Ammon's horn (tissue), 1 donor: ENCODE results near the gene XIRP1.

Experiments
- DNase-seq: peaks from one replicate; pipeline ENCODE4 v3.0.0-alpha.2; 2016; ENCODE audit warnings: low spot score

Gene XIRP1

DNA sequence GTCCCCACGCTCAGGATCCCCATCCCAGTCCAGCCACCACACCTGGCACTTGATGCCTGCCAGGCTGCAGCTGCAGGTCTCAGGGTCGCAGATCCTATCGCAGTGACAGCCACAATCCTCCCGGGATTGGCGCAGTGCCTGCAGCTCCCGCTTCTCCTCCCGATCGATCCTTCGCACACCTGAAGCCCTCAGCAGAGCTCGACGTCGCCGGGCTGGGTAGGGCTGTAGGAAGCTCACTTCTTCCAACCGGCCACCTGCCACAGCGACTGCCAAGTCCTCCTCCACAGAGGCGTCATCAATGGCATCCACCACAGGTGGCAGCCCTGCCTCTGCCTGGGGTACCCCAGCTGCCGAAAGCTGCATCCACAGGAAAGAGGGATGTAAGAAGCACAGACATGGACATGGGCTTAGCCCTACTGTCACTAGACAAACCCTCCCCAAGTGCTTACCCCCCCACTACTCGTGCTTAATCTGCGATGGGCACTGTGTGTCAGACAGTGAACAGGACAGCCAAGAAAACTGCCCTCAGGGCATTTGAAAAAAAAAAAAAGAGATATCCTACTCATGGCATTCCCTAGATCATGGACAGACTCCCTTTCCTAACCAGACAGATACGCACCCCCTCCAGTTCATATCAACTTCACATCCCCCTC, 48.2 kb downstream of the XIRP1 start:
- DNase-seq: no peak

DNA sequence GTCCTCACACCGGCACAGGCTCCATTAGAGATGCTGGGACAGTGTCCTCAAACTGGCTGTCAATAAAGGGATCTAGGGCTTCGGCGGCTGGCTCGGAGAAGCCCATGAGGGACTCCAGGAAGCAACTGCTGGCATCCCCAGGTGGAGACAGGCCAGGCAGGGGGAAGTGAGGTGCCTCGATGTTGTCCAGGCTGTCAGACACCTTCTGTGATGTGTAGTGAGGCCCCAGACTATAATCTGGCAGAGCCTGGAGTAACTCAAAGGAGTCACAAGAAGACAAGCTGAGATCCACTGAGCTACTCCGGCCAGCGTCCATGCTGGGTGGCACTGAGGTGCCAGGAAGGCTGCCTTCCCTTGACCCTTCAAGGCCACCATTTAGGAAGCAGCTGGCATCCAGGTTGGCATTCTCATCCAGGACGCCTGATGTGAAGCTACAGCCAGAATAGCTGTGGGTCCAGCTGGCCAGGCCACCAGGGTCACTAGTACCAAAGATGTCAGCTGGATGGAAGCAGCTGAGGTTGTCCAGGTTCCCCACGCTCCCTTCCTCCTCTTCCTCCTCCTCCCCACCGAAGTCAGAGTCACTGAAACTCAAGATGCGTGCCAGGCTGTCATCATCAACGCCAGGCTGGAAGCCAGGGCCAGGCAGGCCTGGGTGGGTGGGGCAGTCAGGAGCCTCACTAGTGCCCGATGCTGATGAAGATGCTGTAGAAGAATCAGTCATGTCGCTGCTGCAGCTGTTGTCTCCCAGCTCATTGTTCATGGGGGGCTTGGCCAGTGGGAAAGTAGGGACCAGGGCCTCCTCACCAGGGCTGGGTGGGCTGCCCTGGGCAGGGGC, 49.1 kb downstream of the XIRP1 start:
- DNase-seq: no peak

DNA sequence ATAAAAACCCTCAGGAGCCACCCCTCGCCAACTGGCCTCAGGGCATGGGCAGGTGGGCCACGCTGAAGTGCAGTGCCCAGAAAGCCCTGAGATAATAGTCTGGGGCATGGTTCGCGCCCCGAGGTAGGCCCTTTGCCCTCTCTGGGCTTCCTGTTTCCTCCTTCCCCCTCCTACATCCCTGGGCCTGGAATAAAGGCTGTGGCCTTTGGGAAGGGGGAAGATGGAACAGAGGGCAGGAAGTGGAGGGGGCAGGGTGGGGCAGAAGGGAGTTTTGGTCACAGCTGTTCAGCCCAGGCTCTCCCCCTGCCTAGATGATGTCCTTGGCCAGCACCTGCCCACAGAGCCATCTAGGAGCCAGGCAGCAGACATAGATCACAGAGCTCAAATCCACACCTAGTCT, 50.3 kb downstream of the XIRP1 start:
- no peak for DNase-seq

DNA sequence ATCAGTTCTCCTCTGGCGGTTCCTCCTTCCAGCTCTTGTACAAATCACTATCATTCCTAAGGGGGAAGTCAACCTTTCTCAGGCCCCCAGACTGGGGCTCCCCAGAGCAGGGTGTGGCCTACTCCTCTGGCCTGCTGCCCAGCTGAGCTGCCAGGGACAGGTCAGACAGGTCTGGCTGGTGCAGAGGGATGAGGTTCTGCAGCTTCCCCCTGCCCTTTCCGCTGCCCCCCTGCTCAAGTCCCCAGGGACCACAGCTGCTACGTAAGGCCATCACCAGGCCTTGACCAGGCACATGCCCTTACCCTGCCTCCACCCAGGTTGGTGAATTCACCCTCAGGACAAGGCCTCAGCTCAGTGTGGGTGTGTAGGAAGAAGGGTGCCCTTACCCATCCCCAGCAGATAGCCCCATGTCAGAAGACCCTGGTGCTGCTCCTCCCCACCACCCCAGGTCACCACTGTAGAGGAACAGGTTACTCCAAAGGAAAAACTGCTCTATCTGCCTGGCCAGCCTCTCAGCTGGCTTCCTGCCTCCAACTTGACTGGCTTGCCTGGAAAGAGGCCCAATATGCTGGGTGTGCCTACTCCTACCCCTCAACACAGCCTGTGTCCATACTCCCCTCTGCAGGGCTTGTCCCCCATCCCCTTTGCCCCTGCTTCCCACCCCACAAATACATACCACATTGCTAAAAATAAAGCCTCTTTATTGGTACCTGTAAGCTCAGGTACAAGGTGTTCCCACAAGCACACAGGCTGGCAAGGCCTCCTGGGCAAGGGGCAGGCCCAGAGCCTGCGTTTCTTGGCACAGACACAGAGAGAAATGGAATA, 51.0 kb downstream of the XIRP1 start:
- no peak for DNase-seq

DNA sequence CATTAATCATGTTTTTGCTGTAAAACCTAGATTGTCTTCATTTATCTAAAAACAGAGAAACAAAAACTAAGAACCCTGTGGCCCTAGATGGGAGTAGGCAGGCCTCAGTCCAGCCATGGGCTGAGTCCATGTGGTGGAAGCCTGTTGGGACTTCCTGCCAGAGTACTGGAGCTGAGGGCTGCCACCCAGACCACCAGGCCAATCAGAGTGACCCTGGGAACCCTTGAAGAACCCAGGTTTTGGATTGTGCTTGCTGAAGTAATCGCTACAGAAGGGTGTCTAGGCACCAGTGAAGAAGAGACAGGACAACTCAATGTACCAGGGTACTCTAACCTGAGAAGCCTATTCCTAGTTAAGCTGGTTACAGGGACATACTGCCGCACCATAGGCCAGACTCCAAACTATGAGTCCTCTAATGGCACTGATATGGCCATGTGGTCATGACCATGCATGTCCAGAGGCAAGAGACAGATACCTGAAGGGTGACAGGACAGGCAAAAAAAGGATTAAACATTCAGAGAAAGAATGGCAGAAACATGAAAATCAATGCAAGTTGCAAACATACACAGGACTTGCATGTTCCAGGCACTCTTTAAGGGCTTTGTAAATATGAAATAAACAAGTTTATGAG, 51.9 kb downstream of the XIRP1 start:
- DNase-seq: no peak

DNA sequence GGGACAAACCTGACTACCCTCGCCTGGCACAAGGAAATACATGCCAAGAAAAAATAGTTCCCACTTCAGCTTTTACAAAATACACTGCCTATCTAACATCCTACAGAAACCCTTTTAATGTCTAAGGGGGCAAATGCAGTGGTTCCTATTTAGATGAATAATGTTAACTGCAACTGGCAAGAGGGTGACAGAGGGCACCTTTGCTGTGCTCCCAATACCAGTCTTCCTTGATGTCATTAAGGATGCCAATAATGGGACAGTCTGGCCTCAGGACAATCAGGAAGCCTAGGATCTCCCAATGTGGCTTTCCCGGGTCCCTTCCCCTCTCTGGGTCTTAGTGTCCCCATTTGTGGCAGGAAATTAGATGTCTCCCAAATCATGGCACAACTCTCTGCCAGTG, 53.0 kb downstream of the XIRP1 start:
- DNase-seq: no peak

DNA sequence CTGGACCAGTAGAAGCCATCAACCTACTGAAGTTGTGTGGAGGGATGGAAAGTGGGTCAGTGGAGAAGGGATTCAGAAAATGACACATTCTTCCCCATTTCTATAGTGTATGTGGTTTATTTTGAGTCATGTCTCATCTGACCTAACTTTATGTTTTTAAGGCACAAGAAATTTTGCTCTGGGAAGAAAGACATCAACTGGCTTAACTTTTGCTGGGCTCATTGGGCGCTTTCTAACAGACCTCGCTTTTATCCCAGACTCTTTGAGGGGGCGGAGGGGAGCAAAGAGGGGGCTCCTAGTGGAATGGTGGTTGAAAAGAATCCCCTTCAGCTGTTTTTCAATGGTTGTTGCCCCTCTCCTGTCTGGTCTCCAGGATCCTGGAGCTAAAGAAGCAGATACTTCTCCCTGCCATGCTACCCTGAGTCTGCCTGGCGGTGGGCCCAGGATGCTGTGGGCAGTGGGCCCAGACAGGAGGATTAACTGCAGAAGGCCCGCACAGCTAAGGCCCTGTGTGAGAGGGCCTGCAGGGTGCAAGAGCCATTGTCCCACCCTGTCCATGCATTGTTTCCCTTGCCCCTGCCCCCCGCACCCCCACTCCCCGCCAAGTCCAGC, 53.5 kb downstream of the XIRP1 start:
- peak; percentile 76 for DNase-seq

DNA sequence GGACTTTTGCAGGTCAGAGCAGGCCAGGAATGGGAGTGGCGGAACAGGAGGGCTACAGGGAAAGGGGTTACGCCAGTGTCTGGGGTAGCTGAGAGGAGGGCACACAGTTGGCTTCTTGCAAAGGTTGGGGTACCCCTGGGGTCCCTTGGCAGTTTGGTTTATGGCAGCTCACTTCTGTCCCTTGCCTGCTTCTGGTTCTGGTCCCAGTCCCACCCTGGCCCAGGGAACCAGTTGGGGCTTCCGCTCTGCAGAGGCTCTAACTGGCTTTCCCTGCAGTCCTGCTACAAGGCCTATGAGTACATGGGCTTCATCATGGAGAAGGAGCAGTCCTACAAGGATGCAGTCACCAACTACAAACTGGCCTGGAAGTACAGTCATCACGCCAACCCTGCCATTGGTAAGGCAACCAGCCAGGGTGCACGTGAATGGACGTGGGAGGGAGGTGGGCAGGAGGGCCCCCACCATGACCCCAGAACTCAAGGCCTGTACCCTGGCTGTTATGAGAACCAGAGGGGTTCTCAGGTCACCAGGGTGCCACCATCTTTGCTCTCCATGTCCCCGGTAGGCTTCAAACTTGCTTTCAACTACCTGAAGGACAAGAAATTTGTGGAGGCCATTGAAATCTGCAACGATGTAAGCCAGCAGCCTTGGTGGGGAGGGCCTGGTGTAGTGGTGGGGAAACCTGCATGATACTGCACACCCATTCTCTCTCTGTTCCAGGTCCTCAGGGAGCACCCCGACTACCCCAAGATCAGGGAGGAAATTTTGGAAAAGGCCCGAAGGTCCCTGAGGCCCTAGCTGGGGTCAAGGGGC, 54.2 kb downstream of the XIRP1 start:
- DNase-seq: no peak

DNA sequence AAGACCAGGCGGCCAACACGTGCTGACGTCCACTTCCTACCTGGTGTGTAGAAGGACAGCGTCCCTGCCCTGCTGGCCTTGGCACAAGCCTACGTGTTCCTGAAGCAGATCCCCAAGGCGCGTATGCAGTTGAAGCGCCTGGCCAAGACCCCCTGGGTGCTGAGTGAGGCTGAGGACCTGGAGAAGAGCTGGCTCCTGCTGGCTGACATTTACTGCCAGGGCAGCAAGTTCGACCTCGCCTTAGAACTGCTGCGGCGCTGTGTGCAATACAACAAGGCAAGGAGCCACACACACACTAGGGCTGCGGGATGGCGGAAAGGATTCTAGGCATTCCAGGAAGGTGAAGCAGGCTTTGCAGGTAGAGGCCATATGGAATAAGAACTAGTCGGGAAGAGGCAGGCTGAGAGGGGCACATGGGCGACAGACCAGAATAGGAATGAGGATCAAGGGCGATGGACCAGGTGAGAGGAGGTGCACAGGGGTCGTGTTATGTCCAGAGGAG, 54.9 kb downstream of the XIRP1 start:
- no peak for DNase-seq

DNA sequence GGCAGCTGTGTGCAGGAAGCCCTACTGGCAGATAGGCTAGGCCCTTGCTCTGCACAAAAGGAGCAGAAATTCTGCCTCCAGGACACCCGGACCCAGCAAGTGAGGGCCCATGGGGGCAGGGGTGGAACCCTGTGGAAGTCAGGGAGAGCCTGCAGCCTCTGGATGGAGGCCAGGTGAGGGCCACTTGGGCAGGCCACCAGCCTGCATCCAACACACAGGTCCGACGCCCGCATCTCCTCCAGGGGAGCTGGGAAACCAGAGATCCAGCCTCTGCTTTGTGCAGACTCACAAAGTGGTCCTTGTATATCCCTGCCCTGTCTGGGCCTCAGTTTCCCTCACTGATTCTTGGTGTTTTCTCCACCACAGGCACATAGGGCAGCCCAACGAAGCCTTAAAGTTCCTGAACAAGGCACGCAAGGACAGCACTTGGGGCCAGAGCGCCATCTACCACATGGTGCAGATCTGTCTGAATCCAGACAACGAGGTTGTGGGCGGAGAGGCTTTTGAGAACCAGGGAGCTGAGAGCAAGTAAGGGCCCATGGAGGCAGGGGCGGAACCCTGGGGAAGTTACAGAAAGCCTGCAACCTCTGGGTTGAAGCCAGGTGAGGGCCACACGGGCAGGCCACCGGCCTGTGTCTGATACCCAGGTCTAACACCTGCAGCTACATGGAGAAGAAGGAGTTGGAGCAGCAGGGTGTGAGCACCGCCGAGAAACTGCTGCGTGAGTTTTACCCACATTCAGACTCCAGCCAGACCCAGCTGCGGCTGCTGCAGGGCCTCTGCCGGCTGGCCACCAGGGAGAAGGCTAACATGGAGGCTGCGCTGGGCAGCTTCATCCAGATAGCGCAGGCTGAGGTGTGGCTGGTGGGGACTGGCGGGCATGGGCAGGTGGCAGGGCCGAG, 55.6 kb downstream of the XIRP1 start:
- DNase-seq: no peak

DNA sequence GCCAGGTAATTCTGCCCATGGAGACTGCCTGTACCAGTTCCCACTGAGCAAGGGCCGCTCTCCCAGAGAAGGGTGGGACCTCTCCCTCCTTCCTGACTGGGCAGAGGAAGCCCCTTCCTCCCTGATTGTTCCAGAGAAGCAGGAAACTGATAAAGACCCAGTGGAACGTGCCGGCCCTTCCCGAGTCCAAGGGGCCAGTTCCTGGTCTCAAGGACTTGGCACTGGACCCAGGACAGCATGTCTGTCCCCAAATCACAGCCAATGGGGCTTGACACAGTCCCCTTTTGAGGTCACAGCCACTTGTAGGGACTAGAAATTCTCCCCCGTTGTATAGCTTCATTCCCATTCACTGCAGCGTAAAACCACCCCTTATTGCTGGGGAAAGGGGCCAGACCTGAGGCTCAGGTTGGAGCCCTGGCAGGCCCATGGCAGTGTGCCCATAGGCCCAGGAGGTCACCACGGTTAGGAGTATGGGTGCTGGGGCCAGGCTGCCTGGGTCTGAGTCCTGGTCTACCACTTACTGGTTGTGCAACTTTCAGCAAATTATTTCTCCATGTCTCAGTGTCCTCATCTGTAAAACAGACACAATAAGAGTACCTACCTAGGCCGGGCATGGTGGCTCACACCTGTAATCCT, 57.1 kb downstream of the XIRP1 start:
- DNase-seq: no peak

DNA sequence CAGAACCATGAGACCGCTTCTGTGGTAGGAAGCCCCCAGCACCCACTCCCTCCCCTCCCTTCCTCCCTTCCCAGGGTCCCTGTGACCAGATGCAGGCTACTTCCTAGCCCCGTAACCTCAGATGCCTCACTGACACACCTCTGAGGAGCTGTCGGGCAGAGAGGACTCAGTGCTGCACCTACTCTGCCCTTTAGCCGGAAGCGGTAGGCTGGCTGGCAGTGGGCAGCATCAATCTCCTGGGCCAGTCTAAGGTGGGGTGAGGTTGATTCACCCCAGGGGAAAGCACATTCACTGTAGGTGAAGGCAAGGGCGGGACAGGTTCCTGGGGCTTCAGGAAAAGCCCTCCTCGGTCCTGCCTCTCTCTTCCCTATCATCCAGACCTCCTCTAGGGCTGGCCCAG, 58.1 kb downstream of the XIRP1 start:
- no peak for DNase-seq

DNA sequence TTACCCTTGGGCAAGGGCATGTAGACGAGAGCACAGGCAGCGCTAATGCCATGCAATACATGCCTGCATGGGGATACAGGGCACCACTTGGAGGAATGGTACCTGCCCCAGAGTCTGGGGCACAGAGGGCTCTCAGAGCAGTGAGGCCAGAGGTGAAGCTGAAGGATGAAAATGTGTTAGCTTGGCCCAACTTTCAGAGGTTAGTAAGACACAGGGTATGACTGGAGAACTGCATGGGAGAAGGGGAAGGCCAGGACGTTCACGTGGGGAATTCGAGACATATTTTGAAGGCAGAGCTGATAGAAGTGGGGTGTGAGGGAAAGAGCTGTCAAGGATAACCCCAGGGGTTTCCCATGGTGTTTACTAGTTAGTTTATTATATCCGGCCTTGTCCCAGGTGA, 58.6 kb downstream of the XIRP1 start:
- no peak for DNase-seq
